ENCODE results near the gene HIRIP3. TPM values are rescaled to one million over a fixed set of nuclear protein-coding genes. Genes with fewer than 3 reads are reported as not detected.

The HIRIP3 gene
- polyA plus RNA-seq, 1 of the 3 experiments (the other 2 are of a cell fraction) = 18.9 TPM

DNA sequence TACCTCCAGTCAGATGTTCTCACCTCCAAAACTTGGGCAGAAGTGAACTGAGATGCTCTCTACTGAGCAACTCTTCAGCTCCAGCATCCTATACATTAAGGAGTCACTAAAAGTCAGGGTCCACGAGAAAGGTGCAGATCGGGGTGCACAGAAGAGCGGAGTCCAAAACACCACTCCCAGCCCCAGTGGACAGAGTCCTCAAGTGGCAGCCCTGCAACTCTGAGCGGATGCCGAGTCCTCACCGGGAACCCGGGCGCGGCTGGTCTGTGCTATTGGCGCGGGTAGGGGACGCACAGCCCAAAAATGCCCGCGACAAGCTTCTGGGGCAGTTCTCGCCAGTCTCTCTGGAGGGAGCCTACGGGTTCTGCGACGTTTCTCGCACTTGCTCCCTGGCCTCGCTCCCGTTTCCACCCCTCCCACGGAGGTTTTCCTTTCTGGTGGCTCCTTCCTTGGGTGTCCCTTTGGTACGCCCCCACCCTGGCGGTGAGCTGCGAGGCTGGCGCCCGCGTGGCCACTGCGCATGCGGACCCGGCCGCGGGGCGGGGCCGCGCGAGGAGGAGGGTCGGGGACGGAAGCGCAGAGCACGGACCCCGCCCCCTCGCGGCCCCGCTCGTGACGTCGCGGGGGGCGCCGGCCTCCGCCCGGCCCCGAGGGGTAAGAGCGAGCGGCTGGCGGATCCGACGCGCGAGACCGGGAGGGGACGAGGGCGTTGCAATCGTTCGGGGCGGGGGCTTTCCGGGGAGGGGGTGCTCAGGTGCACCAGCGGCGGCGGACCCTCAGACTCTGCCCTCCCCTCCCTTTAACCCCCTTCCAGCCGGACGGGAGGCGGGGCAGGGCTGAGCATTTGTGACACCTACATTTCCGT lies 33.7 kb downstream of the HIRIP3 start, which contains the start of gene TMEM219:
TSS of gene TMEM219 (plus strand) at position 601 of the 865 bp plus-strand sequence. CDS start 1,065 bp downstream, outside the sequence.
- DNase-seq = peak; percentile 99
- no peaks in the 10 kb centered on the region for H3K9me3 ChIP-seq
- H4K20me1 ChIP-seq (ENCODE audit: insufficient read depth) = no peaks in the 10 kb centered on the region
- POLR2A ChIA-PET = interaction anchor here (0.6 to 1.9 kb wide), 9 partner anchors 11 to 127 kb away, joined by 3 to 10 read pairs (median 3); partner anchors contain the start of genes ALDOA, KCTD13 and TAOK2
- peak within 1 kb of the TSS; percentile 77 for H3K9ac ChIP-seq
- peaks cover 0 to 5% of the 10 kb centered on the region in 2 experiments for H3K36me3 ChIP-seq (replicated peaks in 1 of 2; ENCODE audit: control insufficient read depth in 1 of 2, insufficient read depth in 2 of 2, low read length in 1 of 2)
- TF ChIP-seq CTCF (IDR thresholded peaks at IDR 0.05) (peak; percentile 43), TAF1 (IDR thresholded peaks at IDR 0.05; ENCODE audit: borderline replicate concordance, low read depth, low read length) (peak; percentile 70; the same call in 1 of the 2 replicates), EZH2phosphoT487 (IDR thresholded peaks at IDR 0.05; ENCODE audit: borderline replicate concordance, low read depth) (no peak), RCOR1 (IDR thresholded peaks at IDR 0.05; ENCODE audit: low read length) (no peak), RAD21 (IDR thresholded peaks at IDR 0.05; ENCODE audit: low read length) (no peak), TCF12 (IDR thresholded peaks at IDR 0.05) (0 out of 2 replicates have a peak, but pooled peaks have one; percentile 3), USF2 (IDR thresholded peaks at IDR 0.05; ENCODE audit: borderline replicate concordance, low read depth, low read length) (no peak), CHD2 (IDR thresholded peaks at IDR 0.05; ENCODE audit: low read length, partially characterized antibody) (peak; percentile 38), GABPA (IDR thresholded peaks at IDR 0.05; ENCODE audit: low read depth) (0 out of 2 replicates have a peak, but pooled peaks have one; percentile 21), JUND (IDR thresholded peaks at IDR 0.05) (no peak), POLR2AphosphoS5 (IDR thresholded peaks at IDR 0.05; ENCODE audit: low read depth, low read length) (peak; percentile 65), NRF1 (IDR thresholded peaks at IDR 0.05; ENCODE audit: low read depth, low read length) (peak; percentile 90), RFX5 (IDR thresholded peaks at IDR 0.05; ENCODE audit: low read length) (no peak), EP300 (IDR thresholded peaks at IDR 0.05; ENCODE audit: borderline replicate concordance in 1 of 2, low read depth in 1 of 2, low read length in 1 of 2) (peak in 1 of 2 experiments; percentile 26; a peak in 1 of 4 replicates), ELF1 (IDR thresholded peaks at IDR 0.05) (0 out of 2 replicates have a peak, but pooled peaks have one; percentile 18), GATA2 (CRISPR knock-in tag; IDR thresholded peaks at IDR 0.05) (no peak), MAX (IDR thresholded peaks at IDR 0.05; ENCODE audit: low read depth) (peak; percentile 78; the same call in 1 of the 2 replicates)
- TF ChIP-seq, protein P1, sequence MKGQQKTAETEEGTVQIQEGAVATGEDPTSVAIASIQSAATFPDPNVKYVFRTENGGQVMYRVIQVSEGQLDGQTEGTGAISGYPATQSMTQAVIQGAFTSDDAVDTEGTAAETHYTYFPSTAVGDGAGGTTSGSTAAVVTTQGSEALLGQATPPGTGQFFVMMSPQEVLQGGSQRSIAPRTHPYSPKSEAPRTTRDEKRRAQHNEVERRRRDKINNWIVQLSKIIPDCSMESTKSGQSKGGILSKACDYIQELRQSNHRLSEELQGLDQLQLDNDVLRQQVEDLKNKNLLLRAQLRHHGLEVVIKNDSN (IDR thresholded peaks at IDR 0.05; ENCODE audit: borderline replicate concordance, low read depth) = 0 out of 2 replicates have a peak, but pooled peaks have one; percentile 9
- TF ChIP-seq, protein P2, sequence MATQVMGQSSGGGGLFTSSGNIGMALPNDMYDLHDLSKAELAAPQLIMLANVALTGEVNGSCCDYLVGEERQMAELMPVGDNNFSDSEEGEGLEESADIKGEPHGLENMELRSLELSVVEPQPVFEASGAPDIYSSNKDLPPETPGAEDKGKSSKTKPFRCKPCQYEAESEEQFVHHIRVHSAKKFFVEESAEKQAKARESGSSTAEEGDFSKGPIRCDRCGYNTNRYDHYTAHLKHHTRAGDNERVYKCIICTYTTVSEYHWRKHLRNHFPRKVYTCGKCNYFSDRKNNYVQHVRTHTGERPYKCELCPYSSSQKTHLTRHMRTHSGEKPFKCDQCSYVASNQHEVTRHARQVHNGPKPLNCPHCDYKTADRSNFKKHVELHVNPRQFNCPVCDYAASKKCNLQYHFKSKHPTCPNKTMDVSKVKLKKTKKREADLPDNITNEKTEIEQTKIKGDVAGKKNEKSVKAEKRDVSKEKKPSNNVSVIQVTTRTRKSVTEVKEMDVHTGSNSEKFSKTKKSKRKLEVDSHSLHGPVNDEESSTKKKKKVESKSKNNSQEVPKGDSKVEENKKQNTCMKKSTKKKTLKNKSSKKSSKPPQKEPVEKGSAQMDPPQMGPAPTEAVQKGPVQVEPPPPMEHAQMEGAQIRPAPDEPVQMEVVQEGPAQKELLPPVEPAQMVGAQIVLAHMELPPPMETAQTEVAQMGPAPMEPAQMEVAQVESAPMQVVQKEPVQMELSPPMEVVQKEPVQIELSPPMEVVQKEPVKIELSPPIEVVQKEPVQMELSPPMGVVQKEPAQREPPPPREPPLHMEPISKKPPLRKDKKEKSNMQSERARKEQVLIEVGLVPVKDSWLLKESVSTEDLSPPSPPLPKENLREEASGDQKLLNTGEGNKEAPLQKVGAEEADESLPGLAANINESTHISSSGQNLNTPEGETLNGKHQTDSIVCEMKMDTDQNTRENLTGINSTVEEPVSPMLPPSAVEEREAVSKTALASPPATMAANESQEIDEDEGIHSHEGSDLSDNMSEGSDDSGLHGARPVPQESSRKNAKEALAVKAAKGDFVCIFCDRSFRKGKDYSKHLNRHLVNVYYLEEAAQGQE (IDR thresholded peaks at IDR 0.05; ENCODE audit: low read depth, low read length) = 0 out of 2 replicates have a peak, but pooled peaks have one; percentile 7
- peaks cover 7% of the 10 kb centered on the region for H3F3A ChIP-seq (replicated peaks; ENCODE audit: insufficient read depth)
- H3K79me2 ChIP-seq (ENCODE audit: insufficient read depth) = peaks cover 2% of the 10 kb centered on the region
- peak within 1 kb of the TSS; percentile 96 for H2AFZ ChIP-seq (ENCODE audit: low read depth)
- no peaks in the 10 kb centered on the region for H3K27me3 ChIP-seq (ENCODE audit: insufficient read depth)
- CTCF ChIA-PET = interaction anchor here (0.8 to 1.8 kb wide), 8 partner anchors 10 to 113 kb away, joined by 3 to 6 read pairs (median 5); partner anchors contain the start of genes ASPHD1, KCTD13 and SEZ6L2
- peaks cover 0 to 15% of the 10 kb centered on the region in 2 experiments; a peak in 1 of 4 replicates for H3K4me1 ChIP-seq (ENCODE audit: control insufficient read depth in 1 of 2, insufficient read depth in 2 of 2, low read depth in 1 of 2, low read length in 1 of 2)
- H3K27ac ChIP-seq (ENCODE audit: low read depth in 2 of 2, low read length in 1 of 2) = peak within 1 kb of the TSS; percentile 69 to 88
- WGBS (ENCODE audit: low lambda C conversion rate) = 4% methylated on average over 29 of the region's 75 CpGs
- H3K4me3 ChIP-seq (ENCODE audit: low read depth in 2 of 2, low read length in 1 of 2) = peak within 1 kb of the TSS; percentile 66 to 78
- no peaks in the 10 kb centered on the region for H3K9me2 ChIP-seq
- peak within 1 kb of the TSS; percentile 97 for H3K4me2 ChIP-seq
